HG03066 (cell line): ENCODE results near the gene NUP160.
A peak's percentile ranks its signal among the peaks of the same experiment; 100 is the strongest.
"Not testable (repeated sequence)": the region's sequence is repeated elsewhere in the genome, so short reads cannot be mapped to it uniquely, and the experiment has no call there.

Experiments
- ATAC-seq: cut with Tn5 transposase; IDR thresholded peaks from one replicate; pipeline ENCODE4 v1.9.1; 2021; ENCODE audit warnings: low read depth; ENCODE audit not compliant: unreplicated experiment

The NUP160 gene

GRCh38 chr11:47791774-47792430 lies 56.2 kb downstream of the NUP160 start:
- ATAC-seq: no peak

GRCh38 chr11:47790017-47790416 lies 58.1 kb downstream of the NUP160 start:
- ATAC-seq: not testable (repeated sequence)

GRCh38 chr11:47788181-47788580 lies 60.0 kb downstream of the NUP160 start:
- no peak for ATAC-seq

GRCh38 chr11:47786373-47786772 lies 61.8 kb downstream of the NUP160 start:
- no peak for ATAC-seq

- ATAC-seq: no peak
Observed at GRCh38 chr11:47784785-47785381, 63.3 kb downstream of the NUP160 start.

GRCh38 chr11:47783087-47783610 lies 65.0 kb downstream of the NUP160 start:
- no peak for ATAC-seq

GRCh38 chr11:47778878-47779483 lies 69.2 kb downstream of the NUP160 start:
- ATAC-seq: no peak

- ATAC-seq: no peak
Observed at GRCh38 chr11:47775240-47775869, 72.8 kb downstream of the NUP160 start.

GRCh38 chr11:47773882-47774281 lies 74.3 kb downstream of the NUP160 start:
- ATAC-seq: no peak

GRCh38 chr11:47769556-47769955 lies 78.6 kb downstream of the NUP160 start:
- ATAC-seq: not testable (repeated sequence)

GRCh38 chr11:47768101-47768612 lies 80.0 kb downstream of the NUP160 start:
- ATAC-seq: no peak

GRCh38 chr11:47766509-47767227 lies 81.5 kb downstream of the NUP160 start:
- peak; percentile 35 for ATAC-seq

GRCh38 chr11:47765086-47765485 lies 83.1 kb downstream of the NUP160 start:
- ATAC-seq: no peak

GRCh38 chr11:47759291-47759690 lies 88.9 kb downstream of the NUP160 start:
- not testable (repeated sequence) for ATAC-seq

- no peak for ATAC-seq
Observed at GRCh38 chr11:47756208-47756607, 91.9 kb downstream of the NUP160 start.

- no peak for ATAC-seq
Observed at GRCh38 chr11:47750725-47751124, 97.4 kb downstream of the NUP160 start.

- ATAC-seq: not testable (repeated sequence)
Observed at GRCh38 chr11:47742494-47742893, 105.7 kb downstream of the NUP160 start.

GRCh38 chr11:47737817-47738216 lies 110.3 kb downstream of the NUP160 start:
- ATAC-seq: not testable (repeated sequence)

GRCh38 chr11:47732271-47732670 lies 115.9 kb downstream of the NUP160 start:
- ATAC-seq: no peak

- ATAC-seq: no peak
Observed at GRCh38 chr11:47731475-47731874, 116.7 kb downstream of the NUP160 start.
